Calu3 (cell line): ENCODE data around the gene ZNF425. TPM values are rescaled to one million over a fixed set of nuclear protein-coding genes. Genes with fewer than 3 reads are reported as not detected.
A peak's percentile ranks its signal among the peaks of the same experiment; 100 is the strongest.
"Not testable (repeated sequence)": the region's sequence is repeated elsewhere in the genome, so short reads cannot be mapped to it uniquely, and the experiment has no call there.

Source experiments
- BruUV-seq: library from RNA; stranded (reverse); fragments of 400-500 nt; replicated peaks from 2 replicates; lab custom pipeline; 2021; lab: Mats Ljungman, UMichigan
- CTCF ChIA-PET: fragments of 300-600 bp; sonication (Branson Sonifier 250); formaldehyde crosslinking; loops from one replicate; lab custom pipeline; 2022; ENCODE audit warnings: antibody characterized with exemption; lab: Charles Lee
- DNase-seq: peaks from one replicate; pipeline ENCODE4 v3.0.0; 2022
- H3K27ac Mint-ChIP-seq: one replicate; pipeline ENCODE4 v1.8.0; 2022; ENCODE audit warnings: mixed read lengths; ENCODE audit not compliant: unreplicated experiment
- H3K27me3 Mint-ChIP-seq: one replicate; pipeline ENCODE4 v1.8.0; 2022; ENCODE audit warnings: mixed read lengths; ENCODE audit not compliant: unreplicated experiment
- H3K36me3 Mint-ChIP-seq: one replicate; pipeline ENCODE4 v1.8.0; 2022; ENCODE audit warnings: mild to moderate bottlenecking, moderate library complexity, mixed read lengths; ENCODE audit not compliant: insufficient read depth, unreplicated experiment
- H3K4me1 Mint-ChIP-seq: one replicate; pipeline ENCODE4 v1.8.0; 2022; ENCODE audit warnings: mild to moderate bottlenecking, low read depth, mixed read lengths; ENCODE audit not compliant: unreplicated experiment
- H3K4me3 Mint-ChIP-seq: one replicate; pipeline ENCODE4 v1.8.0; 2022; ENCODE audit warnings: mild to moderate bottlenecking, low read depth, moderate library complexity, mixed read lengths; ENCODE audit not compliant: unreplicated experiment
- H3K9me3 Mint-ChIP-seq: one replicate; pipeline ENCODE4 v1.8.0; 2022; ENCODE audit warnings: low read depth, mixed read lengths; ENCODE audit not compliant: unreplicated experiment
- intact Hi-C: fragments of 100-400 bp; cut with micrococcal nuclease; formaldehyde crosslinking; loops from one replicate; pipeline ENCODE4 v1.10.0; 2022; ENCODE audit not compliant: unreplicated experiment
- total RNA-seq: library from RNA; stranded (reverse); gene quantifications from 2 replicates; pipeline ENCODE4 v1.2.3, GENCODE V29; 2022
- TF ChIP-seq, protein P1 (sequence below): fragments of 200-600 bp; IDR thresholded peaks from one replicate; pipeline ENCODE4 v1.8.0; 2022; ENCODE audit warnings: antibody characterized with exemption; ENCODE audit not compliant: unreplicated experiment

ZNF425 gene
- total RNA-seq, 1 experiment from 2014 or later: 1.5 TPM

DNA sequence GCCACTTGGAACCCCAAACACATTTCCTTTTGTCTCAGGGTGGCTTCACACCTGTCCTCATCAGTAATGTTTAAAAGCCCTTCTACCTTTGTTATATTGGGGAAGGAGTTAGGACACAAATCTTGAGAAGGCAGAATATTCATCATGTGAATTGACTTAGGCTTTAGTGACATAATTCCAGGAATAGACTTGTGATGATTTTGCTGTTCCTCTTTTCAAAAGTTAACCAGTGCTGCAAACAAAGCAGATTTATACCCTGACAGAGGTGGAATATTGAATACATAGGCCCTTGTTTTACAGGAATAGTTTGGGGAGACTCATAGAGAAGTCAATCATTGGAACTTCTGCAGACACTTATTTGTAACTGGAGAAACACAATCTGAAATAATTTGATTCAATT, 62.6 kb downstream of the ZNF425 start:
- no peaks in the 10 kb centered on the region for H3K4me1 Mint-ChIP-seq
- TF ChIP-seq, protein P1, sequence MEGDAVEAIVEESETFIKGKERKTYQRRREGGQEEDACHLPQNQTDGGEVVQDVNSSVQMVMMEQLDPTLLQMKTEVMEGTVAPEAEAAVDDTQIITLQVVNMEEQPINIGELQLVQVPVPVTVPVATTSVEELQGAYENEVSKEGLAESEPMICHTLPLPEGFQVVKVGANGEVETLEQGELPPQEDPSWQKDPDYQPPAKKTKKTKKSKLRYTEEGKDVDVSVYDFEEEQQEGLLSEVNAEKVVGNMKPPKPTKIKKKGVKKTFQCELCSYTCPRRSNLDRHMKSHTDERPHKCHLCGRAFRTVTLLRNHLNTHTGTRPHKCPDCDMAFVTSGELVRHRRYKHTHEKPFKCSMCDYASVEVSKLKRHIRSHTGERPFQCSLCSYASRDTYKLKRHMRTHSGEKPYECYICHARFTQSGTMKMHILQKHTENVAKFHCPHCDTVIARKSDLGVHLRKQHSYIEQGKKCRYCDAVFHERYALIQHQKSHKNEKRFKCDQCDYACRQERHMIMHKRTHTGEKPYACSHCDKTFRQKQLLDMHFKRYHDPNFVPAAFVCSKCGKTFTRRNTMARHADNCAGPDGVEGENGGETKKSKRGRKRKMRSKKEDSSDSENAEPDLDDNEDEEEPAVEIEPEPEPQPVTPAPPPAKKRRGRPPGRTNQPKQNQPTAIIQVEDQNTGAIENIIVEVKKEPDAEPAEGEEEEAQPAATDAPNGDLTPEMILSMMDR: no peak
- H3K27me3 Mint-ChIP-seq: no peaks in the 10 kb centered on the region
- peaks cover 27% of the 10 kb centered on the region for H3K36me3 Mint-ChIP-seq
- intact Hi-C loops: no loop called here
- DNase-seq: no peak
- CTCF ChIA-PET: no interaction called here
- no peak overlapping the region for H3K4me3 Mint-ChIP-seq
- H3K27ac Mint-ChIP-seq: no peak overlapping the region
- BruUV-seq: TSS peak; percentile 19
- no peaks in the 10 kb centered on the region for H3K9me3 Mint-ChIP-seq

DNA sequence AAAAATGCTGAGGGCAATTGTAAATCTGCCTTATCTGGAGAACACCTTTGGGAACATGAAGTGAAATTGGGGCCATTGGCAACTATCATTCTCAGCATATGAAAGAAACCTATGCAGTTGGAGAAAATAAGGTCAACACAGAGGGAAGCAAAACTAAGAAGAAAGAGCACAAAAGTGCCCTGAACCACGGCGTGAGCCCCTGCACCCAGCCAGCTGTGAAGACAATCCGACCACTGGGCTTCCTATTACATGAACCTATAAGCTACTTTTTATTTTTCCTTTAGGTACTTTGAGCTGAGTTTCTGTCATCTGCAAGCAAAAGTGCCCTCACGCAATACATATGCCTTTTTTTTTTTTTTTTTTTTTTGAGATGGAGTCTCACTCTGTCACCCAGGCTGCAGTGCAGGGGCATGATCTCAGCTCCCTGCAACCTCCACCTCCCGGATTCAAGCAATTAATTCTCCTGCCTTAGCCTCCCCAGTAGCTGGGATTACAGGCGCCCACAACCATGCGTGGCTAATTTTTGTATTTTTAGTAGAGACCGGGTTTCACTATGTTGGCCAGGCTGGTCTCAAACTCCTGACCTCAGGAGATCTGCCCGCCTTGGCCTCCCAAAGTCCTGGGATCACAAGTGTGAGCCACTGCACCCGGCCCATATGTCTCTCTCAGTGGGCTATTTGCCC, 63.8 kb downstream of the ZNF425 start:
- H3K27me3 Mint-ChIP-seq, intact Hi-C loops, H3K4me1 Mint-ChIP-seq, DNase-seq, H3K4me3 Mint-ChIP-seq, H3K9me3 Mint-ChIP-seq, BruUV-seq, H3K27ac Mint-ChIP-seq: not testable (repeated sequence)
- CTCF ChIA-PET: interaction anchor here (0.6 kb wide), 1 partner anchor 535 kb away, joined by 4 read pairs; no protein-coding TSS in a partner anchor
- peaks cover 19% of the 10 kb centered on the region for H3K36me3 Mint-ChIP-seq

- intact Hi-C loops: no loop called here
- H3K27ac Mint-ChIP-seq: peak overlapping the region; percentile 56
- no TSS peak for BruUV-seq
- no peak for DNase-seq
- TF ChIP-seq, protein P1: no peak
- no peak overlapping the region for H3K4me3 Mint-ChIP-seq
- H3K27me3 Mint-ChIP-seq: no peaks in the 10 kb centered on the region
- peaks cover 17% of the 10 kb centered on the region for H3K36me3 Mint-ChIP-seq
- H3K4me1 Mint-ChIP-seq: peaks cover 8% of the 10 kb centered on the region
- CTCF ChIA-PET: interaction anchor here (0.6 to 1.1 kb wide), 2 partner anchors 9 to 11 kb away, joined by 4 read pairs; no protein-coding TSS in a partner anchor
- H3K9me3 Mint-ChIP-seq: peaks cover 2% of the 10 kb centered on the region
Measured at GRCh38 chr7:149060156-149060555, 66.0 kb downstream of the ZNF425 start.

GRCh38 chr7:149053885-149054284, 72.2 kb downstream of the ZNF425 start:
- peaks cover 2% of the 10 kb centered on the region for H3K9me3 Mint-ChIP-seq
- no peak for DNase-seq
- intact Hi-C loops: no loop called here
- no peak overlapping the region for H3K27ac Mint-ChIP-seq
- H3K36me3 Mint-ChIP-seq: peaks cover 11% of the 10 kb centered on the region
- H3K4me3 Mint-ChIP-seq: no peak overlapping the region
- CTCF ChIA-PET: no interaction called here
- no TSS peak for BruUV-seq
- peaks cover 8% of the 10 kb centered on the region for H3K4me1 Mint-ChIP-seq
- H3K27me3 Mint-ChIP-seq: no peaks in the 10 kb centered on the region
- TF ChIP-seq, protein P1: no peak

GRCh38 chr7:149053384-149053783, 72.7 kb downstream of the ZNF425 start:
- H3K4me1 Mint-ChIP-seq: peaks cover 8% of the 10 kb centered on the region
- TF ChIP-seq, protein P1: no peak
- peaks cover 11% of the 10 kb centered on the region for H3K36me3 Mint-ChIP-seq

More at GRCh38 chr7:149053384-149053783, 72.7 kb downstream of the ZNF425 start:
- H3K27ac Mint-ChIP-seq: no peak overlapping the region
- BruUV-seq: no TSS peak
- intact Hi-C loops: no loop called here
- DNase-seq: no peak
- no peaks in the 10 kb centered on the region for H3K27me3 Mint-ChIP-seq
- CTCF ChIA-PET: no interaction called here
- H3K9me3 Mint-ChIP-seq: peaks cover 2% of the 10 kb centered on the region
- H3K4me3 Mint-ChIP-seq: no peak overlapping the region
